Mesenchymal stem cell (in vitro differentiated cells and primary cell): ENCODE data around the gene CATSPER3.
"Not testable (repeated sequence)": the region's sequence is repeated elsewhere in the genome, so short reads cannot be mapped to it uniquely, and the experiment has no call there.

Source experiments
- DNase-seq: peaks from one replicate; pipeline ENCODE4 v3.0.0-alpha.2; 2013
- H2AFZ ChIP-seq: one replicate; pipeline ENCODE4 v1.6.1; 2013; ENCODE audit warnings: low read depth, mild to moderate bottlenecking, control low read depth, inconsistent platforms, low read length, moderate library complexity
- H2AK5ac ChIP-seq: 2 replicates; pipeline ENCODE4 v1.6.1; 2013; ENCODE audit warnings: low read length, moderate library complexity, mild to moderate bottlenecking, inconsistent platforms; ENCODE audit not compliant: severe bottlenecking
- H2BK120ac ChIP-seq: one replicate; pipeline ENCODE4 v1.6.1; 2013; ENCODE audit warnings: low read depth, mild to moderate bottlenecking, inconsistent platforms, low read length, moderate library complexity
- H2BK12ac ChIP-seq, 2 experiments: one replicate each; pipeline ENCODE4 v1.6.1; 2013; ENCODE audit warnings: inconsistent platforms in 2 of 2, low read length in 2 of 2, mild to moderate bottlenecking in 2 of 2, moderate library complexity in 2 of 2, control low read depth in 1 of 2
- H2BK15ac ChIP-seq: one replicate; pipeline ENCODE4 v1.6.1; 2013; ENCODE audit warnings: mild to moderate bottlenecking, low read depth, inconsistent platforms; ENCODE audit not compliant: poor library complexity, severe bottlenecking
- H2BK5ac ChIP-seq: 2 replicates; pipeline ENCODE4 v1.6.1; 2013; ENCODE audit warnings: low read depth, mild to moderate bottlenecking, low read length, control low read depth, inconsistent platforms; ENCODE audit not compliant: poor library complexity, severe bottlenecking
- H3K14ac ChIP-seq, 2 experiments: one replicate each; pipeline ENCODE4 v1.6.1; 2013; ENCODE audit warnings: inconsistent platforms in 2 of 2, low read length in 2 of 2, control low read depth in 1 of 2, mild to moderate bottlenecking in 1 of 2, moderate library complexity in 1 of 2
- H3K18ac ChIP-seq, 2 experiments: one replicate each; pipeline ENCODE4 v1.6.1; 2013; ENCODE audit warnings: inconsistent platforms in 2 of 2, low read length in 2 of 2, control low read depth in 1 of 2, low read depth in 1 of 2, mild to moderate bottlenecking in 1 of 2
- H3K23ac ChIP-seq, 2 experiments: one replicate each; pipeline ENCODE4 v1.6.1; 2013; ENCODE audit warnings: inconsistent platforms in 2 of 2, low read length in 2 of 2, mild to moderate bottlenecking in 2 of 2, moderate library complexity in 2 of 2, control low read depth in 1 of 2
- H3K27ac ChIP-seq: 2 replicates; pipeline ENCODE4 v1.5.1; 2013; ENCODE audit warnings: mild to moderate bottlenecking, moderate library complexity, low read length, control low read depth, inconsistent platforms; ENCODE audit not compliant: poor library complexity, severe bottlenecking
- H3K27me3 ChIP-seq, 2 experiments: 2 replicates each; pipeline versions ENCODE4 v1.6.1 to v1.7.0; 2013; ENCODE audit warnings: low read length in 2 of 2, mild to moderate bottlenecking in 2 of 2, moderate library complexity in 2 of 2, control low read depth in 1 of 2, inconsistent platforms in 1 of 2; ENCODE audit not compliant: control insufficient read depth in 1 of 2, insufficient read depth in 1 of 2
- H3K36me3 ChIP-seq, 2 experiments: 2 replicates each; pipeline versions ENCODE4 v1.6.1 to v1.7.0; 2013; ENCODE audit warnings: low read length in 2 of 2, control low read depth in 1 of 2, inconsistent platforms in 1 of 2, low read depth in 1 of 2, mild to moderate bottlenecking in 1 of 2; ENCODE audit not compliant: insufficient read depth in 2 of 2, control insufficient read depth in 1 of 2
- H3K4ac ChIP-seq, 2 experiments: one replicate each; pipeline ENCODE4 v1.6.1; 2013; ENCODE audit warnings: inconsistent platforms in 2 of 2, low read length in 2 of 2, mild to moderate bottlenecking in 2 of 2, moderate library complexity in 2 of 2, control low read depth in 1 of 2, low read depth in 1 of 2
- H3K4me1 ChIP-seq: 2 replicates; pipeline ENCODE4 v1.6.1; 2013; ENCODE audit warnings: low read depth, low read length, control low read depth; ENCODE audit not compliant: control insufficient read depth, insufficient read depth
- H3K4me2 ChIP-seq: 2 replicates; pipeline ENCODE4 v1.6.1; 2013; ENCODE audit warnings: low read length, mild to moderate bottlenecking, inconsistent platforms; ENCODE audit not compliant: poor library complexity, severe bottlenecking
- H3K4me3 ChIP-seq, 2 experiments: 2 replicates each; pipeline versions ENCODE4 v1.5.1 to v1.7.0; 2013; ENCODE audit warnings: low read length in 2 of 2, mild to moderate bottlenecking in 2 of 2, control low read depth in 1 of 2, low read depth in 1 of 2; ENCODE audit not compliant: insufficient read depth in 1 of 2
- H3K79me1 ChIP-seq: replicated peaks from 2 replicates; pipeline ENCODE4 v1.6.1; 2013; ENCODE audit warnings: mild to moderate bottlenecking, control low read depth, low read length, inconsistent platforms; ENCODE audit not compliant: poor library complexity, severe bottlenecking
- H3K9ac ChIP-seq: 2 replicates; pipeline ENCODE4 v1.7.0; 2013; ENCODE audit warnings: mild to moderate bottlenecking, low read length, moderate library complexity
- H3K9me3 ChIP-seq: 2 replicates; pipeline ENCODE4 v1.7.0; 2013; ENCODE audit warnings: mild to moderate bottlenecking, low read length; ENCODE audit not compliant: control insufficient read depth
- H4K8ac ChIP-seq: one replicate; pipeline ENCODE4 v1.6.1; 2013; ENCODE audit warnings: inconsistent platforms, mild to moderate bottlenecking, low read length, moderate library complexity
- H4K91ac ChIP-seq: one replicate; pipeline ENCODE4 v1.6.1; 2013; ENCODE audit warnings: mild to moderate bottlenecking, low read length, inconsistent platforms
- WGBS: methylation state at CpG from one replicate; pipeline ENCODE4 v1.1.7; 2013; ENCODE audit warnings: mixed read lengths; 5-methylcytosine and 5-hydroxymethylcytosine counted together

The CATSPER3 gene

GRCh38 chr5:134997015-134997414 lies 29.3 kb downstream of the CATSPER3 start:
- no peaks in the 10 kb centered on the region for H3K36me3 ChIP-seq
- no peak overlapping the region for H4K91ac ChIP-seq
- H3K4ac ChIP-seq, result no peak overlapping the region
- no peak overlapping the region for H2BK12ac ChIP-seq
- no peak overlapping the region for H2AK5ac ChIP-seq
- peaks cover 0 to 7% of the 10 kb centered on the region in 2 experiments for H3K27me3 ChIP-seq
- DNase-seq, result no peak
- no peak overlapping the region for H2BK5ac ChIP-seq
- H3K4me3 ChIP-seq, result no peak overlapping the region
- H3K9ac ChIP-seq, result no peak overlapping the region
- no peak overlapping the region for H3K4me2 ChIP-seq
- no peaks in the 10 kb centered on the region for H3K9me3 ChIP-seq
- H2BK120ac ChIP-seq, result no peak overlapping the region
- H3K14ac ChIP-seq, result no peak overlapping the region
- WGBS, result 75% methylated on average over 11 of the region's 11 CpGs
- H3K23ac ChIP-seq, result no peak overlapping the region
- no peaks in the 10 kb centered on the region for H3K79me1 ChIP-seq
- no peak overlapping the region for H3K18ac ChIP-seq
- H2BK15ac ChIP-seq, result no peak overlapping the region
- no peak overlapping the region for H3K27ac ChIP-seq
- H4K8ac ChIP-seq, result no peak overlapping the region
- H3K4me1 ChIP-seq, result no peaks in the 10 kb centered on the region
- H2AFZ ChIP-seq, result no peak overlapping the region

- H2BK15ac ChIP-seq, H4K91ac ChIP-seq, H3K9me3 ChIP-seq, H3K27me3 ChIP-seq, H3K4me2 ChIP-seq, H3K4me3 ChIP-seq, H3K18ac ChIP-seq, H4K8ac ChIP-seq, H3K9ac ChIP-seq, H3K27ac ChIP-seq, H2BK120ac ChIP-seq, DNase-seq, H2AFZ ChIP-seq, H3K23ac ChIP-seq, H3K4ac ChIP-seq, H3K4me1 ChIP-seq, H2AK5ac ChIP-seq, H3K14ac ChIP-seq, H3K36me3 ChIP-seq, H2BK12ac ChIP-seq, H2BK5ac ChIP-seq, H3K79me1 ChIP-seq: not testable (repeated sequence)
- 81% methylated on average over 3 of the region's 5 CpGs for WGBS
These were observed 30.4 kb downstream of the CATSPER3 start for GRCh38 chr5:134998068-134998467.

- H4K8ac ChIP-seq, result no peak overlapping the region
- H2AFZ ChIP-seq, result no peak overlapping the region
- no peak overlapping the region for H3K27ac ChIP-seq
- no peaks in the 10 kb centered on the region for H3K4me1 ChIP-seq
- H2BK12ac ChIP-seq, result no peak overlapping the region
- H2AK5ac ChIP-seq, result no peak overlapping the region
- no peaks in the 10 kb centered on the region for H3K79me1 ChIP-seq
- no peak overlapping the region for H3K23ac ChIP-seq
- H2BK120ac ChIP-seq, result no peak overlapping the region
- H3K9me3 ChIP-seq, result no peaks in the 10 kb centered on the region
- 89% methylated on average over 3 of the region's 3 CpGs for WGBS
- no peak overlapping the region for H3K14ac ChIP-seq
- no peak for DNase-seq
- no peak overlapping the region for H2BK15ac ChIP-seq
- H3K4me2 ChIP-seq, result no peak overlapping the region
- no peak overlapping the region for H4K91ac ChIP-seq
- no peak overlapping the region for H3K9ac ChIP-seq
- H3K18ac ChIP-seq, result no peak overlapping the region
- H3K4me3 ChIP-seq, result no peak overlapping the region
- H3K4ac ChIP-seq, result no peak overlapping the region
- peaks cover 6 to 8% of the 10 kb centered on the region in 2 experiments for H3K27me3 ChIP-seq
- no peak overlapping the region for H2BK5ac ChIP-seq
- no peaks in the 10 kb centered on the region for H3K36me3 ChIP-seq
These were observed 36.7 kb downstream of the CATSPER3 start for GRCh38 chr5:135004376-135004775.

GRCh38 chr5:135005076-135005475 lies 37.4 kb downstream of the CATSPER3 start:
- H3K9me3 ChIP-seq, result no peaks in the 10 kb centered on the region
- H3K9ac ChIP-seq, result no peak overlapping the region
- H4K8ac ChIP-seq, result no peak overlapping the region
- no peak overlapping the region for H2BK15ac ChIP-seq
- H3K27me3 ChIP-seq, result peaks cover 6 to 8% of the 10 kb centered on the region in 2 experiments
- DNase-seq, result no peak
- no peak overlapping the region for H3K4ac ChIP-seq
- no peak overlapping the region for H2BK5ac ChIP-seq
- WGBS, result 96% methylated on average over 3 of the region's 3 CpGs
- no peak overlapping the region for H3K14ac ChIP-seq
- H2AK5ac ChIP-seq, result no peak overlapping the region
- H4K91ac ChIP-seq, result no peak overlapping the region
- H3K23ac ChIP-seq, result no peak overlapping the region
- no peaks in the 10 kb centered on the region for H3K79me1 ChIP-seq
- H3K18ac ChIP-seq, result no peak overlapping the region
- H2AFZ ChIP-seq, result no peak overlapping the region
- no peak overlapping the region for H3K4me2 ChIP-seq
- H2BK120ac ChIP-seq, result no peak overlapping the region
- H3K27ac ChIP-seq, result no peak overlapping the region
- H2BK12ac ChIP-seq, result no peak overlapping the region
- H3K4me3 ChIP-seq, result no peak overlapping the region
- no peaks in the 10 kb centered on the region for H3K4me1 ChIP-seq
- H3K36me3 ChIP-seq, result no peaks in the 10 kb centered on the region
